ENCODE measurements around the gene GPR22.

DNA sequence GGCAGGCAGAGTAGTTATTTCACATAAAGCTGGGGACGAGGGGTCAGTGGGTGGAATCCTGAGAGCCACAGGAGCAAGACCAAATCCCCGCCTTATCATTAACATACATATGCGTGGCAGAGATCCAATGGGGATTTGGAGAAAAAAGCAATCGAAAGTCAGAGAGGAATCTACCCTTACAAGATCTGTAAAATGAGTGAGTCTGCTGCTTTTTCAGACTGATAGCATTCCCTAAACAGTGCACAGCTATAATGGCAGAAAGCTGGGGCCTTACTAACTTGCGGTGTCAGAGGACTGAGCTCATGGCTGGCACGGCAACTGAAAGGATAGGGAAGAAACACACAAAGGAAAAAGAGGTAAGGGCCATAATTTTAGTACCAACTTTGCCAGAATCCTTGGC is 25.0 kb downstream of the GPR22 start:
- no peak for TF ChIP-seq JUND (IDR thresholded peaks at IDR 0.05; ENCODE audit: low read depth, low read length)
- TF ChIP-seq FOXM1 (IDR thresholded peaks at IDR 0.05; ENCODE audit: low read depth, low read length): no peak
- no peak for TF ChIP-seq KDM1A (IDR thresholded peaks at IDR 0.05; ENCODE audit: borderline replicate concordance)
- TF ChIP-seq, protein P1, sequence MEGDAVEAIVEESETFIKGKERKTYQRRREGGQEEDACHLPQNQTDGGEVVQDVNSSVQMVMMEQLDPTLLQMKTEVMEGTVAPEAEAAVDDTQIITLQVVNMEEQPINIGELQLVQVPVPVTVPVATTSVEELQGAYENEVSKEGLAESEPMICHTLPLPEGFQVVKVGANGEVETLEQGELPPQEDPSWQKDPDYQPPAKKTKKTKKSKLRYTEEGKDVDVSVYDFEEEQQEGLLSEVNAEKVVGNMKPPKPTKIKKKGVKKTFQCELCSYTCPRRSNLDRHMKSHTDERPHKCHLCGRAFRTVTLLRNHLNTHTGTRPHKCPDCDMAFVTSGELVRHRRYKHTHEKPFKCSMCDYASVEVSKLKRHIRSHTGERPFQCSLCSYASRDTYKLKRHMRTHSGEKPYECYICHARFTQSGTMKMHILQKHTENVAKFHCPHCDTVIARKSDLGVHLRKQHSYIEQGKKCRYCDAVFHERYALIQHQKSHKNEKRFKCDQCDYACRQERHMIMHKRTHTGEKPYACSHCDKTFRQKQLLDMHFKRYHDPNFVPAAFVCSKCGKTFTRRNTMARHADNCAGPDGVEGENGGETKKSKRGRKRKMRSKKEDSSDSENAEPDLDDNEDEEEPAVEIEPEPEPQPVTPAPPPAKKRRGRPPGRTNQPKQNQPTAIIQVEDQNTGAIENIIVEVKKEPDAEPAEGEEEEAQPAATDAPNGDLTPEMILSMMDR (IDR thresholded peaks at IDR 0.05 in 2 of 3, conservative IDR thresholded peaks at IDR 0.05 in 1 of 3; ENCODE audit: control insufficient read depth in 2 of 3, extremely low read depth in 1 of 3, insufficient read depth in 1 of 3, low read depth in 3 of 3, low read length in 3 of 3): no peak
- TF ChIP-seq CREB1 (IDR thresholded peaks at IDR 0.05; ENCODE audit: low read depth): no peak
- no peak for TF ChIP-seq ZNF274 (IDR thresholded peaks at IDR 0.05; ENCODE audit: insufficient read depth, insufficient read length)

All from GM12878 (cell line).